AG04449 (cell line): ENCODE results near the gene RUVBL1.

Experiments used
- CTCF ChIA-PET: fragments of 350-600 bp; formaldehyde crosslinking; extraction: SDS; loops from one replicate; lab custom pipeline; 2021; ENCODE audit warnings: antibody characterized with exemption; lab: Yijun Ruan, JAX
- POLR2A ChIA-PET: fragments of 400-600, 350-600 bp; formaldehyde crosslinking; extraction: SDS; loops from one replicate; lab custom pipeline; 2020; ENCODE audit warnings: antibody characterized with exemption, inconsistent platforms; lab: Yijun Ruan, JAX
- DNase-seq: peaks from one replicate; pipeline ENCODE4 v3.0.0-alpha.2; 2010; ENCODE audit warnings: low read depth, low spot score
- H3K4me3 ChIP-seq: 2 replicates; pipeline ENCODE4 v1.5.1; 2011; ENCODE audit warnings: low read depth, mild to moderate bottlenecking, control low read depth, low read length
- CTCF ChIP-seq: IDR thresholded peaks from one replicate; pipeline ENCODE4 v1.5.1; 2011; ENCODE audit warnings: mild to moderate bottlenecking, moderate library complexity, low read length, control low read depth, inconsistent platforms; ENCODE audit not compliant: insufficient read depth; ENCODE audit errors: missing control alignments

RUVBL1 gene

GRCh38 chr3:128071771-128072453, 51.7 kb downstream of the RUVBL1 start:
- H3K4me3 ChIP-seq: no peak overlapping the region
- no peak for TF ChIP-seq CTCF
- DNase-seq: no peak
- CTCF ChIA-PET: interaction anchor here (1.1 to 2.9 kb wide), 6 partner anchors 11 to 536 kb away, joined by 3 to 13 read pairs (median 4); no protein-coding TSS in a partner anchor
- POLR2A ChIA-PET: interaction anchor here (0.5 kb wide), 1 partner anchor 492 kb away, joined by 3 read pairs; no protein-coding TSS in a partner anchor

- H3K4me3 ChIP-seq: no peak overlapping the region
- DNase-seq: no peak
- CTCF ChIA-PET: interaction anchor here (1.1 to 1.8 kb wide), 5 partner anchors 10 to 537 kb away, joined by 3 to 6 read pairs (median 3); no protein-coding TSS in a partner anchor
- POLR2A ChIA-PET: interaction anchor here (0.5 to 1.0 kb wide), 2 partner anchors 10 to 493 kb away, joined by 3 read pairs; no protein-coding TSS in a partner anchor
- no peak for TF ChIP-seq CTCF
These were observed 52.6 kb downstream of the RUVBL1 start for GRCh38 chr3:128070898-128071591.

GRCh38 chr3:128069271-128069670, 54.3 kb downstream of the RUVBL1 start:
- CTCF ChIA-PET: interaction anchor here (1.1 to 5.7 kb wide), 7 partner anchors 9 to 537 kb away, joined by 3 to 40 read pairs (median 17); no protein-coding TSS in a partner anchor
- POLR2A ChIA-PET: interaction anchor here (1.0 kb wide), 1 partner anchor 8 kb away, joined by 4 read pairs; no protein-coding TSS in a partner anchor

GRCh38 chr3:128068156-128068620, 55.4 kb downstream of the RUVBL1 start:
- H3K4me3 ChIP-seq: no peak overlapping the region
- peak; percentile 60 for TF ChIP-seq CTCF
- ChIA-PET POLR2A (no interaction called here), CTCF (interaction anchor here (1.1 to 5.7 kb wide), 9 partner anchors 9 to 538 kb away, joined by 3 to 40 read pairs (median 5); no protein-coding TSS in a partner anchor)
- DNase-seq: no peak

More at GRCh38 chr3:128069271-128069670, 54.3 kb downstream of the RUVBL1 start:
- no peak for TF ChIP-seq CTCF
- no peak overlapping the region for H3K4me3 ChIP-seq
- DNase-seq: no peak

GRCh38 chr3:128067489-128067888, 56.1 kb downstream of the RUVBL1 start:
- H3K4me3 ChIP-seq: no peak overlapping the region
- ChIA-PET POLR2A (no interaction called here), CTCF (interaction anchor here (1.3 to 5.7 kb wide), 7 partner anchors 8 to 67 kb away, joined by 4 to 40 read pairs (median 17); partner anchors contain the start of gene RUVBL1)
- TF ChIP-seq CTCF: no peak
- no peak for DNase-seq
